HepG2 (cell line): Measurements from ENCODE around the gene PRRT1B. TPM values are rescaled to one million over a fixed set of nuclear protein-coding genes. Genes with fewer than 3 reads are reported as not detected.

ENCODE experiments used
- AKNA ChIP-seq: sonication (generic); formaldehyde crosslinking; IDR thresholded peaks from 2 replicates; pipeline ENCODE4 v1.4.0; 2020; ENCODE audit warnings: missing genetic modification reagents, borderline replicate concordance
- CTCF ChIP-seq: sonication (generic); formaldehyde crosslinking; IDR thresholded peaks from 2 replicates; pipeline ENCODE4 v1.5.0; 2020; ENCODE audit warnings: mild to moderate bottlenecking, missing genetic modification reagents, moderate library complexity
- PATZ1 ChIP-seq: sonication (generic); formaldehyde crosslinking; IDR thresholded peaks from 2 replicates; pipeline ENCODE4 v1.4.0; 2020; ENCODE audit warnings: missing genetic modification reagents
- RARG ChIP-seq: sonication (generic); formaldehyde crosslinking; IDR thresholded peaks from 2 replicates; pipeline ENCODE4 v1.4.0; 2020; ENCODE audit warnings: low read depth, mild to moderate bottlenecking, missing genetic modification reagents
- RBM22 ChIP-seq: fragments of 200-400 bp; formaldehyde crosslinking; optimal IDR thresholded peaks from 2 replicates; pipeline ENCODE3; 2017; ENCODE audit warnings: mild to moderate bottlenecking, low read length, moderate library complexity
- TGIF2 ChIP-seq: IDR thresholded peaks from 2 replicates; pipeline ENCODE4 v1.6.1; 2016; ENCODE audit warnings: control low read depth, missing compliant biosample characterization
- THAP7 ChIP-seq: sonication (generic); formaldehyde crosslinking; IDR thresholded peaks from 2 replicates; pipeline ENCODE4 v1.8.1; 2023; ENCODE audit warnings: mild to moderate bottlenecking, missing genetic modification reagents
- ZNF512 ChIP-seq: sonication (generic); formaldehyde crosslinking; IDR thresholded peaks from 2 replicates; pipeline ENCODE4 v1.4.0; 2020; ENCODE audit warnings: mild to moderate bottlenecking, missing genetic modification reagents
- ZNF7 ChIP-seq: IDR thresholded peaks from 2 replicates; pipeline ENCODE4 v1.6.1; 2016; ENCODE audit warnings: missing biosample characterization, missing genetic modification reagents
- ZNF772 ChIP-seq: sonication (generic); formaldehyde crosslinking; IDR thresholded peaks from 2 replicates; pipeline ENCODE4 v1.5.0; 2020; ENCODE audit warnings: mild to moderate bottlenecking, missing genetic modification reagents
- ZSCAN9 ChIP-seq: IDR thresholded peaks from 2 replicates; pipeline ENCODE4 v1.6.1; 2016; ENCODE audit warnings: borderline replicate concordance
- polyA plus RNA-seq, 8 experiments: library from polyadenylated mRNA; depleted of rRNA in 3 of 8; stranded (reverse) in 7 of 8; unstranded in 1 of 8; fragments of >200 nt; fragmentation: Illumina TruSeq in 4 of 8; extraction: Trizol in 4 of 8; gene quantifications; 2 replicates each; pipeline versions ENCODE4 v1.2.1 to v1.2.3, GENCODE V29; 2011 to 2016; ENCODE audit warnings: low read depth in 4 of 8, missing spikeins in 1 of 8, mixed read lengths in 1 of 8; ENCODE audit not compliant: insufficient read depth in 1 of 8
- total RNA-seq, 5 experiments: library from RNA; depleted of rRNA; stranded (reverse); fragments of >200 nt; fragmentation: Illumina TruSeq; extraction: Trizol; gene quantifications; 2 replicates each; pipeline ENCODE4 v1.2.3, GENCODE V29; 2016; ENCODE audit warnings: low read depth in 1 of 5
- TF ChIP-seq, protein P1 (sequence below): sonication (generic); formaldehyde crosslinking; IDR thresholded peaks from 2 replicates; pipeline ENCODE4 v1.5.0; 2020; ENCODE audit warnings: mild to moderate bottlenecking, missing genetic modification reagents
- TF ChIP-seq, protein P2 (sequence below): sonication (generic); formaldehyde crosslinking; IDR thresholded peaks from 2 replicates; pipeline ENCODE4 v1.9.0; 2021; ENCODE audit warnings: missing genetic modification reagents, mild to moderate bottlenecking, borderline replicate concordance

Gene PRRT1B
- total and polyA plus RNA-seq, 2 of the 13 experiments (the other 11 are each of a cell fraction or from before 2014, with no cell fraction given), result not detected

GRCh38 chr9:131502781-131503625 lies 42.3 kb upstream of the PRRT1B start, which contains the start of gene POMT1 (continued):
- TF ChIP-seq TGIF2 (CRISPR knock-in tag) (0 out of 2 replicates have a peak, but pooled peaks have one; percentile 62), CTCF (no peak; the same call in 1 of the 2 replicates), RBM22 (peak; percentile 22), PATZ1 (CRISPR knock-in tag) (peak; percentile 85), ZNF512 (CRISPR knock-in tag) (no peak), ZNF772 (CRISPR knock-in tag) (no peak), ZNF7 (no peak), THAP7 (no peak), RARG (CRISPR knock-in tag) (no peak), ZSCAN9 (CRISPR knock-in tag) (peak; percentile 60; the same call in 1 of the 2 replicates), AKNA (CRISPR knock-in tag) (no peak)
- TF ChIP-seq, protein P1, sequence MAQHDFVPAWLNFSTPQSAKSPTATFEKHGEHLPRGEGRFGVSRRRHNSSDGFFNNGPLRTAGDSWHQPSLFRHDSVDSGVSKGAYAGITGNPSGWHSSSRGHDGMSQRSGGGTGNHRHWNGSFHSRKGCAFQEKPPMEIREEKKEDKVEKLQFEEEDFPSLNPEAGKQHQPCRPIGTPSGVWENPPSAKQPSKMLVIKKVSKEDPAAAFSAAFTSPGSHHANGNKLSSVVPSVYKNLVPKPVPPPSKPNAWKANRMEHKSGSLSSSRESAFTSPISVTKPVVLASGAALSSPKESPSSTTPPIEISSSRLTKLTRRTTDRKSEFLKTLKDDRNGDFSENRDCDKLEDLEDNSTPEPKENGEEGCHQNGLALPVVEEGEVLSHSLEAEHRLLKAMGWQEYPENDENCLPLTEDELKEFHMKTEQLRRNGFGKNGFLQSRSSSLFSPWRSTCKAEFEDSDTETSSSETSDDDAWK (CRISPR knock-in tag), result no peak
- TF ChIP-seq, protein P2, sequence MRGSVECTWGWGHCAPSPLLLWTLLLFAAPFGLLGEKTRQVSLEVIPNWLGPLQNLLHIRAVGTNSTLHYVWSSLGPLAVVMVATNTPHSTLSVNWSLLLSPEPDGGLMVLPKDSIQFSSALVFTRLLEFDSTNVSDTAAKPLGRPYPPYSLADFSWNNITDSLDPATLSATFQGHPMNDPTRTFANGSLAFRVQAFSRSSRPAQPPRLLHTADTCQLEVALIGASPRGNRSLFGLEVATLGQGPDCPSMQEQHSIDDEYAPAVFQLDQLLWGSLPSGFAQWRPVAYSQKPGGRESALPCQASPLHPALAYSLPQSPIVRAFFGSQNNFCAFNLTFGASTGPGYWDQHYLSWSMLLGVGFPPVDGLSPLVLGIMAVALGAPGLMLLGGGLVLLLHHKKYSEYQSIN (CRISPR knock-in tag), result no peak
